HUDEP-2 (cell line): ENCODE results near the gene POR.

ENCODE experiments used
- DNase-seq, 76 experiments: peaks; one replicate each; lab custom pipeline; 2025; ENCODE audit not compliant: unreplicated experiment in 76 of 76; lab: John Stamatoyannopoulos, UW

The POR gene

DNA sequence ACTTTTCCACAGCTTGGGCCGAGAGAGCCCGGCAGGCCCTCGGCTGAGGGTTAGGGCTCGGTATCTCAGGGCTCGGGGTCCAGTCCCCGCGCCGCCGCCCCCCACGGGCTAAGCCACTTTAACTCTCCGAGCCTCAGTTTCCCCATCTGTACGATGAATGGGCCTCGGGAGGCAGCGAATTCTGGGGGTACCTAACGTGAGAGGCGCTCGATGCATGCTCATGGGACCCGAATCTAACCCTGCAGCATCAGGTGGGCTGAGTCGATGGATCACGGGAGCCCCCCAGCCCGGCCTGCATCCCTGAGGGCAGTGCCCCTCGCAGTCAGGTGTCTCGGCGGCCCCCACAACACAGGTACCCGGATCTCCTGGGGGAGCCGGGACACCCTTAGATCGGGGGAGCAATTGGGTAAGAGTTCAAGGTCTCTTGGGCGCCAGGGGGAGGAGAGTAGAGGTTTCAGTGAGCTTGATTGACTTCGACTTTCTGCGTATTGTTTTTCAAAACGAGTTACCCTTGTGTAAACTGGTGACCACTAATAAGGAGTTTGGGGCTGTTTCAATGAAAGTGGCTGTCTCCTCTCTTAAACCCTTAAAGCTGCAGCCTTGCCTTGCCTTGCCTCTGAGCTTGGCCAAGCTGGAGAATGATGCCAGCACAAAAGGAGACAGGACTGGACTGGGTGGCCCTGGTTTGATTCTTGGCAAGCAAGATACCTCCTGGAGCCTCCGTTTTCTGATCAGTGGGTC lies 631 bp downstream of the POR start:
- DNase-seq, result peak in 2 of 76 experiments; percentile 4 to 21

DNA sequence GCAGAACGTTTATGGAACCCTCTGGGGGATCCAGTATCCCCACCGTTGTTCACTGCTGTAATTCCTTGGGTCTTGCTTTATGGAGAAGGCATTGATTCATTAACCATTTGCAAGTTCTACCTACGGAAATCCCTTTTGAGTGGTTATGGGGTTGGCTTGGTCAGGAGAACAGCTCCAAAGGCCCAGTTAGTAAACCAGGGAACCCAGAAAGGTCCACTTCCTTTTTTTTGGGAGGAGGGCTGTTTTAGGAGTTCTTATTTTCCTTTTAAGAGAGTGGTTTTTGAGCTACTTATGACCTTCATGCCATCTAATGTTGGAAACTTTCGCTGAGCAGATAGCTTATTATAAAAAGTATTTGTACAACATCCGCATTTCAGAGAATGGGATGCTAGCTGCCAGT lies 1.3 kb downstream of the POR start:
- DNase-seq, result no peak

DNA sequence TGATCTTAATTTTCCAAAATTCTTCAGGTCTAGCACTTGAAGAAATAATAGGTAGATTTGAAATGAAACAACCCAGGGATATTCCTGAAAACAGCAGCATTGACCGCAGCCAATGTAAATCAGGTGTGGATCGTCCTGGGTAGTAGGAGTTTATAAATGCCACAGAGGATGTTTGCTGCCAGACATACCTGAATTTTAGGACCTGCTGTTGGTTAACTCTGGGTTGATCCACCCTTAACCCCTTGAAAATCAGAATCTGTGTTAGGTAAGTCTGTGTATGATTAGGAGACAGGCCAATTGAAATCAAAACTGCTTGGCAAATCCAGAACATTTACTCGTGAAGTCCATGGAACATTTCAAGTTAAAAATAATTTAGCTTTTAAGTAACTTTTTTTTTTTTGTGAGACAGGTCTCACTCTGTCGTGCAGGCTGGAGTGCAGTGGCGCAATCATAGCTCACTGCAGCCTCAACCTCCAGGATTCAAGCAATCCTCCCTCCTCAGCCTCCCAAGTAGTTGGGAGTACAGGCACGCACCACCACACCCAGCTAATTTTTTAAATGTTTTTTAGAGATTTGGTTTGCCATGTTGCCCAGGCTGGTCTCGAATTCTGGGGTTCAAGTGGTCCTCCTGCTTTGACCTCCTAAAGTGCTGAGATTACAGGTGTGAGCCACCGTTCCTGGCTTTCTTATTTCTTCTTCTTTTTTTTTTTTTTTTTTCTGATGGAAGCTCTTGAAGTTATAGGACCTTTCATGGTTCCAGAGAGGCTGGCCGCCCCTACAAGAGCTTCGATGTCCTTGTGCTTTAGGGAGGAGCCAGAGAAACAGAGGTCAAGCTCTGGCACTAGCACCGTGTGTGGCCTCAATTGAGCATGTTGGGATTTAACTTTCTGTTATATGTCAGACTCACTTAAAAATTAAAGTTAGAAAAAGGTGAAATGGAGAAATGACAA lies 2.0 kb downstream of the POR start:
- DNase-seq, result no peak

DNA sequence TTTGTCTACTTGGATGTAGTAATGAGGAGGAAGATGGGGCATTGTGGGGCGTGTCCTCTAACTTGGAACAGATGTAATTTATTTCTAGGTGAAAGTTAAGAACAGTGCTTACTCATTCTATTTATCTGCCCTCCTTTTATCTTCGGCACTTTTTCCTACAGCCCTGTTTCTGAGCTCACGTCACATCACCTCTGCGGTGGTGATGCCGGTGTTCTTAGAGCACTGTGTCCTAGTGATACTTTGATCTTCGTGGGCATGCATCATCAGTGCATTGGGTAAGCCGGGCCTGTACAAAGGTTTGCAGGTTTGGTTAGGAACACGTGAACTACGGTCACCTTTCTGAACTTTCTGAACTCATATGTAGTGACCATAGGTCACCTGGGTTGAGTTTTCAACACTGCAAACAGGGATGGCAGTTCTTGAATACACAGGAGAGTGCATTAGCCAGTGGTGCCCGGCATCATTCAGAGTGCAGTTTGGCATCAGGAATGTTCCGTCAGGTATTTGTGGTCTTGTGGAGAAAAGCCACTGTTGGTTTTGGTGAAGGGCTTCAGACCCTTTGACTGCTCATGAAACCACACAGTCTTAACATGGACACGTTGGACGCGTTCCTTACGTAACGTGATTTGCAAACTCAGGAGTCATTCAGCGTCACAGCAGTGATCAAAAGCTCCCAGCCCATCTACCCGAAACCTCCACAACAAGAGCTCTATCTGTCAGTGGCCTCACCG lies 5.6 kb downstream of the POR start:
- no peak for DNase-seq

DNA sequence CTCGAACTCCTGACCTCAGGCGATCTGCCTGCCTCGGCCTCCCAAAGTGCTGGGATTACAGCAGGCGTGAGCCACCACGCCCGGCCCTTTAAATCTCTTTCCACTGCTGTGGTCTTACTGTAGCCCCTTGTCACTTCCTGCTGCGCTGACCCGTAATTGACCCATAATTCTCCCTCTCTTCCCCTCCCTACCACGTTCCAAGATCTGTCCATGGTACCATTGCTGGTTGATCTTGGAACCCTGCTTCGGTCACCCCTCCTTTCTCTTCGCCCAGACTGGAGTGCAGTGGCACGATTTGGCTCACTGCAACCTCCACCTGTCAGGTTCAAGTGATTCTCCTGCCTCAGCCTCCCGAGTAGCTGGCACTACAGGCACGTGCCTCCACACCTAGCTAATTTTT lies 6.5 kb downstream of the POR start:
- DNase-seq, result no peak

DNA sequence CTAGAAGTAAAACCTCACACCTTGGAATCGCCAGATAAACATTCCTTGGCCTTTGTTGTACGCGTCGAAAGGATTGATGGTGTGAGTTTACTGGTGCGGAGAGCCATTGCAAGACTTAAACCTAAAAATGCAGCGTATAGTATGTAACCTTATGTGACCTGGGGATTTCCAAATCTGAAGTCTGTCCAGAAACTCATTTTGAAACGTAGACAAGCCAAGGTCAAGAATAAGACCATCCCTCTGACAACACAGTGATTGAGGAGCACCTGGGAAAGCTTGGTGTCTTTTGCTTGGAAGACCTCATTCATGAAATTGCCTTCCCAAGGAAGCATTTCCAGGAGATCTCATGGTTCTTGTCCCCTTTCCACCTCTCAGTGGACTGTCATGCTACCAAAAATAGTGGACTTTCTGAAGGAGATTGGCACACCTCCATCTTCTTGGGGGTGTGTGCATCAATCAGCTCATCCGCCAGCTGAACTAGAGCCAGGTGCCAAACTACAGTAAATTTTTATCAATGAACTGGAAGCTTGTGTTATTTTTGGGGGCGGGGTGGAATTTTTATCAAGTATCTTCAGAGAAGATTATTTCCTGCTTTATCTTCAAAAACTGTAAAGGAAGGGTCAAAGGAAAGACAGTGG lies 8.1 kb downstream of the POR start:
- DNase-seq, result peak in 5 of 76 experiments; percentile 3 to 28 (median 11)

DNA sequence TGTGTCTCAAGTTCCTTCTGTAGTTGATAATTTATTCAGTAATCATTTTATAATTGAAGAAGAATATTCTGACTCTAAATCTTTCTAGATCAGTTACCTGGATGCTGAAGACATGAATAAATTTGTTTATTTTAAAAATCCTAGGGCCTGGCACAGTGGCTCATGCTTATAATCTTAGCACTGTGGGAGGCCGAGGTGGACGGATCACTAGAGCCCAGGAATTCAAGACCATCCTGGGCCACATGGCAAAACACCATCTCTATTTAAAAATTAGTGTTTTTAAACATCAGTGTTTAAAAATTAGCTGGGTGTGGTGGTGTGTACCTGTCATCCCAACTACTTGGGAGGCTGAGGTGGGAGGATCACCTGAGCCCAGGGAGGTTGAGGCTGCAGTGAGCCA lies 9.3 kb downstream of the POR start:
- DNase-seq, result no peak

DNA sequence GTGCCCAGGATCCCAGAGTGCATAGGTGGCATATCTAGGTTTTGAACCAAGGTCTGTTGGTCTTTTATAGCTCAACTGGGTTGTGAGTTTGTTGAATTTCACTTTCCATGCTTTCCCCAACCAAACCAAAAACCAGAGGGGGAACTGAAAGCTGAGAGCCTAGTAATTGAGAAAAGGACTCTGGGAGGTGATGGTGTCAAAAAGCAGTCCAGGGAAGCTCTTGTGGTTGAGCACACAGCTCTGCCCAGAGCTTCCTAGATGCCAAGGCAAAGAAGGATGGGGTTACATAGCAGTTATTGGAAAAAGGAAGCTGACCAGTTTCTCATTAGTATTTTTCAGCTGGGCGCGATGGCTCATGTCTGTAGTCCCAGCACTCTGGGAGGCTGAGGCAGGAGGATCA lies 9.9 kb downstream of the POR start:
- DNase-seq, result no peak

DNA sequence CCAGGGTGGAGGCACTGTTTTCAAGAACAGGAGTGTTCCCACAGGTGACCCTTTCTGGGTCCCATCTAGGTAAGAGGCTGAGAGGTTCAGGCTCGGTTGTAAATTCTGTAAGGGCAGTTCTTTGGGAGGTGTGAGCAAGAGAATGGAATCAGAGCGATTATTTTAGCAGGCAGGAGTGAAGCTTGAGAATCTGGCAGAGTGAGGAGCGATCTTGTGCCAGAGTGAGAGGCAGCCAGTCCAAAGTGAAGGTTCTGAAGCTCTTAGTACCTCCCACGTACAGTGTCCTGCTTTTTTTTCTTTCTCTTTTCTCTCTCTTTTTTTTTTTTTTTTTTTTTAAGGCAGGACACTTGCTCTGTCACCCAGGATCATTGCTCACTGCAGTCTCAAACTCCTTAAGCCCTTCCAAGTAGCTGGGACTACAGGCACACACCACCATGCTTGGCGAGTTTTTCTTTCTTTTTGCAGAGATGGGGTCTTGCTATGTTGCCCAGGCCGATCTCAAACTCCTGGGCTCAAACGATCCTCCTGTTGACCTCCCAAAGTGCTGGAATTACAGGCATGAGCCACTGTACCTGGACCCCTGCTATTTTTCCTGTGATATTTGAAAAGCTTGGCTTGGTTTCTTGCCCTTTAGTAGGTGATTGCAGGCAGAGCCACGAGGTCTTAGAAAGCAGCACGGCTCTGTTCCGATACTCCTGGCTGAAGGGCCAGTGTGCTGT lies 10.9 kb downstream of the POR start:
- no peak for DNase-seq

DNA sequence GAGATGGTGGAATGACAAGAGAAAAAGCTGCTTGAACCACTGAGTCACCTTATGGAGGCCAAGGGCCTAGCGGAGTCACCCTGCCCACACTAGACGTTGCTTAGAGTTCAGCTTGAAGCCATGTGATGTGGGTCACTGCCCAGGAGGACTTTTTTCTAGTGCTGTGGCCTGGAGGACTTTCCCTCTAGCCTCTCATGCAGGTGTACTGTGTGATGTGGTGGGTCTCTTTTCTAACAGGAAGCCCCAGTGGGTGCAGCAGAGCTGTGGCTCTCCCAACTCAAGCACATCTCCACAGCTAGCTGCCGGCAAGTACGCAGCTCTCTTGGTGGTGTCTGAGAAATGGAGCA lies 13.6 kb downstream of the POR start:
- DNase-seq, result no peak

DNA sequence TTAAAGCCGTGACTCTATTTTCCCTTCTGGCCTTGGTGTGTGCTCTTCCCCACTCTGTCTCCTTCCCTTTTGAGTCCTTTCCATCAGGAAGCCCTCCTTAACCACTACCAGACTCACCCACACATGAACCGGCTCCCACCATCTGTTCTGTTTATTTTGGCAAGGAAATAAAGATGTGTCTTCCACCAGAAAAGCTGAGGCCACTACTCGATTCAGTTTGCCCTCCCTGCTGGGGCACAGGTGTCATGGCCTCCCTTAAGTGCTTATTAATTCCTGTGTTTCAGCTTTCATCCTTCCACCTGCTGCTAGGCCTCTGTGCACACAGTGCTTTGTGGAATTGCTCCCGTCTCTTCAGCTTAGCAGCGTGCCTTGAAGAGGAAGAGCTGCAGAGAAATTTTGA lies 16.7 kb downstream of the POR start:
- DNase-seq, result no peak

DNA sequence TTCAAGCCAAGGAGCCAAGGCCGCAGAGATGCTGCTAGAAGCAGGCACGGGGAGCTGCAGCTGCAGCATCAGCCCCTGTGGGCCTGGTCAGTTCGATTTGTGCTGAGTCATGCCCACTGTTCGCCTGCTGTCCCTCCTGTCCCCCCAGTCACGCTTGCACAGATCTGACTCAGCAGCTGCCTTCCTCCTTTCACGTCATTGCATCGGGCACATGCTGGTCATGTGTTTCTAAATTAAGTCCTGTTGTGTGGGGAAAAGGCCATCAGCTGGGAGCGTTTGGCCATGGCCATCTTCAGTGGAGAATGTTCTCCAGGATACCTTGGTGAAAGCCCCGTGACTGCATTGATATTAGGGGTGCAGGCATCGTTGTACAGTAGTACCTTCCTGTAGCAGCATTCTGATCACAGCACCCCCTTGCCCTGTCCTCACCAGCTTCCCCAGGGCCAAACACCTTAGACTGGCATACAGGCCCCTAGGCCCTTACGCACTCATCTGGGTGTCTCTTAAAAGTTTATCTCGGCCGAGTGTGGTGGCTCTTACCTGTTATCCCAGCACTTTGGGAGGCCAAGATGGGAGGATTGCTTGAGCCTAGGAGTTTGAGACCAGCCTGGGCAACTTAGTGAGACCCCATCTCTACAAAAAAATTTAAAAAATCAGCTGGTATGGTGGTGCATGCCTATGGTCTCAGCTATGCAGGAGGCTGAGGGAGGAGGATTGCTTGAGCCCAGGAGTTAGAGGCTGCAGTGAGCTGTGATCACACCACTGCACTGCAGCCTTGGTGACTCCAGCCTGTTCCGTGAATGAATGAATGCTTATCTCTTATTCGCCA lies 23.2 kb downstream of the POR start:
- no peak for DNase-seq

DNA sequence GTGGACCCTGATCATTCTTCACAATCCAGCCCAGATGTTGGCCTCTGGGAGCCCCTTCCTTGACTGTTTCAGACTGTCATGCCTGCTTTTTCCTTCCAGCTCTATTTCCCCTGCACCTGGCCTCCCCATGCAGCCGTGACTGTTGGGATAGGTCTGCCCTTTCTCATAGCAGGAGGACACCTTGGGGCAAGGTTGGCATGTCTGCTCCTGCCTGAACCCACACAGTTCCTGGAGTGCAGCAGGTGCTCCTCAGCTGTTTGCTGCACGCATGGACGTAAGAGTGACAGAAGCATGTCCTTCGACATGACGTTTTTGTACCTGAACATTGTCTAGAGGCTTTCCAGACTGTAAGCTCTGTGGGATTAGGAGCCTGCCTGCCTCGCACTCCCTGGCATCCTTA lies 24.0 kb downstream of the POR start:
- DNase-seq, result no peak

DNA sequence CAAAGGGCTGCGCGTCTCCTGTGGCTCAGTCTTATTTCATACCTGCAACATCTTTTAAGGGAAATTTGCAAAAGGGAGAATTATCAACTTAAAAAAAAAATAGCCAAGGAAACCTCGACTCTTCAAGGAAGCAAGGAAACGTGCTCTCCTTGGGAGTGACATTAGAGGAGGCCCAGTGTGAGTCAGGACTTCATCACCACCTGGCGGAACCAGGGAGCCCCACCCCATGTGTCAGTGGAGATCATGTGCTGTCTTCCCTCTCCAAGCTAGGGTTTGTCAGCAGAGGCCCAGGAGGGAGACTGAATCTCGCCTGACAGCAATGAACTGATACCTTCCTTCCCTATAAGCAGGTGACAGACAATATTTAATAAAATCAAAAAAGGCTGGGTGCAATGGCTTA lies 28.9 kb downstream of the POR start:
- no peak for DNase-seq

DNA sequence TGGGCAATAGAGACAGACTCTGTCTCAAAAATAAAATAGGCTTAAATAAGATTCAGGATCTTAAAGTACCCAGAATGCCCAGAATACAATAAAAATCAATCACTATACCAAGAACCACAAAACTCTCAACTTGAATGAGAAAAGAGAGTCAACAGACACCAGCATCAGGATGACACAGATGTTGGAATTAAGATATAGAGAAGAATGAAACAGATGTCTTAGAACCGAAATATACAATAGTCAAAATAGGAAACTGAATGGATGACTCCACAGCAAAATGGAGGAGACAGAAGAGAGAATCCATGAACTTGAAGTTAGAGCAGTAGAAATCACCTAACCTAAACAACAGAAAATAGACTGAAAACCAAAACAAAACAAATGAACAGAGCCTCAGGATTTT lies 29.6 kb downstream of the POR start:
- DNase-seq, result no peak

DNA sequence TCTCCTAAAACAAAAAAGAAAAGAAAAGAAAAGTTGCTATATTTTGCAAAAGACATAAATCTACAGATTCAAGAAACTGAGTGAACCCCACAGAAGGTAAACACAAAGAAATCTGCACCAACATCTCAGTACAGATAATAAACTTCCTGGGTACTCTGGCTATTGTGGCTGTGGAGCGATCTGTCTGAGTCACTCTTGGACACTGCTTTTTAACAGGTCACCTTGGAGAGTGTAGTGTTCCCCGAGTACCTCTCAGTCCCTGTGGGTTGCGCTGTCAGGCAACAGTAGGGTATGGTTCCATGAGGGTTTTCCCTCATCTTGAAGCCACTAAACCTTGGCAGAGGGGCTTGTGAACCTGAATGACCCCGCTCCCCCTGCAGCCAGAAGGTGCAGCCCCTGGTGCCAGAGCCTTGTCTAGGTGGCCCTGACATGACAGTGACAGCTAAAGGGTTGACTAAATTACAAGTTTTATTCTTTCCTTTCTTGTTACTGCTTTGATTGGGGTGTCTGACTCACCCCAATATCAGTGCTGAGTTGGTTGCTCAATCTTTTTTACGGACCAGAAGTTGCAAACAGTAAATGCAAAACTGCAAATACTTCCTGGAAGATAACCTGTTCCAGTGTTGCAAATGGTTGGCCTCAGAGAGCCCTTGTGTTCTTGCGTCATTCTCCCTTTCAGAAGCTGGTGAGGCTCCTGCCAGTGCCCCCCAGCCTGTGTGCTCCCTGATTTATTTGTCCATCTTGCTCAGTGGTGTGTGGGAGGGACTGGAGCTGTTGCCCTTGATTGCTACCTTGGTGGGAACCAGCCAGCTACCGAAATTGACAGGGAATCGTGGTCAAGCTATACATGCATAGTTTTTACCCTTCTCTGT lies 30.6 kb downstream of the POR start:
- DNase-seq, result no peak

DNA sequence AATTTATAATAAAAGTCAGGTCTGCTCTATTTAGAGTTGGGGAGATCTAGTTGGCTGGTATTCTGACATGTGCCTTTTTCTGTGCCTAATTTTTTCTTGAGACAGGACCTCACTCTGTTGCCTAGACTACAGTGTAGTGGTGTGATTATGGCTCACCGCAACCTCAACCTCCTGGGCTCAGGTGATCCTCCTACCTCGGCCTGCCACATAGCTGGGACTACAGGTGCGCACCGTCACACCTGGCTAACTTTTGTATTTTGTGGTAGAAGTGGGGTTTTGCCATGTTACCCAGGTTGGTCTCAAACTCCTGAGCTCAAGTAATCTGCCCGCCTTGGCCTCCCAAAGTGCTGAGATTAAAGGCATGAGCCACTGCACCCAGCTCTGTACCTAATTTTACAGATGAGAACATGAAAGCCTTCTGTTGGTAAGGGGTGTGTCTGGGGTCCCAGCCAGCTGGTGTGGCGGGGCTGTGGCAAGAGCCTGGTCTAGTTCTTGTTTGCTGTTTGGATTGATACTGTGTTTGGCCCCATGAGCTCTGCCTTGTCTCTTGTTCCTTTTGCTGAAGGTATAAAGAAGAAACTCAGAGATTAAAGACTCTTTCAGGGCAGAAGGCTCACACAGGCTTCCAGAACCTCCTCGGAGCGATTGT lies 31.4 kb downstream of the POR start:
- no peak for DNase-seq

DNA sequence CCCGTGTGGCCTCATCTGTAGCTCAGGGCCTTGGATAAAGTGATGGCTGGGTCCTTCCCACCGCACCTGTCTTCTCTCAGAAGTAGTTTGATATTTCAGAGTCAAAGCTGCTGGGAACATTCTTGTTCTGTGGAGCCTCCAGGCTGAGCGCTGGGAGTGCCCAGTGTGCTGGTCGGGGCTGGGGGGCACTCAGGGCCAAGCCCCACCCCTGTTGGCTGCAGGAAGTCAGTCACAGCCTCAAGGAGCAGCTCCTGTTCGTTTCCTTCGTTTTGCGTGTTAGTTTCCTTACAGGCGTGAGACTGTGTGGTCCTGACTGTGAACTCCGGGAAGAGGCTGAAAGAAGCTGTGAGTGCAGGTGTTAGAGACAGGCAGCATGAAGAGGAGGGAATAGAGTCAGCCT lies 33.2 kb downstream of the POR start:
- no peak for DNase-seq
